Skeletal muscle cell (primary cell): ENCODE measurements around the gene RAB36.

Experiments
- DNase-seq: peaks from one replicate; pipeline ENCODE4 v3.0.0-alpha.2; 2010; ENCODE audit warnings: low read depth
- H3K4me3 ChIP-seq: 2 replicates; pipeline ENCODE4 v1.5.1; 2011; ENCODE audit warnings: low read depth, mild to moderate bottlenecking, control low read depth, low read length, moderate library complexity

RAB36 gene

GRCh38 chr22:23152238-23153114, 7.2 kb downstream of the RAB36 start:
- H3K4me3 ChIP-seq: no peak overlapping the region
- DNase-seq: no peak

- H3K4me3 ChIP-seq: no peak overlapping the region
- no peak for DNase-seq
Observed at GRCh38 chr22:23153994-23154393, 8.7 kb downstream of the RAB36 start.

- DNase-seq: no peak
- no peak overlapping the region for H3K4me3 ChIP-seq
Observed at GRCh38 chr22:23154461-23154860, 9.2 kb downstream of the RAB36 start.

- DNase-seq: no peak
- no peak overlapping the region for H3K4me3 ChIP-seq
Observed at GRCh38 chr22:23155143-23155542, 9.9 kb downstream of the RAB36 start.

GRCh38 chr22:23155831-23156230, 10.6 kb downstream of the RAB36 start:
- no peak for DNase-seq
- H3K4me3 ChIP-seq: no peak overlapping the region

- no peak overlapping the region for H3K4me3 ChIP-seq
- no peak for DNase-seq
Observed at GRCh38 chr22:23156286-23156685, 11.0 kb downstream of the RAB36 start.

GRCh38 chr22:23157560-23158515, 12.6 kb downstream of the RAB36 start:
- no peak overlapping the region for H3K4me3 ChIP-seq
- DNase-seq: no peak

- no peak overlapping the region for H3K4me3 ChIP-seq
- no peak for DNase-seq
Observed at GRCh38 chr22:23158516-23159290, 13.4 kb downstream of the RAB36 start.

GRCh38 chr22:23159291-23159630, 14.0 kb downstream of the RAB36 start:
- no peak overlapping the region for H3K4me3 ChIP-seq
- DNase-seq: no peak

- H3K4me3 ChIP-seq: no peak overlapping the region
- no peak for DNase-seq
Observed at GRCh38 chr22:23161029-23161428, 15.8 kb downstream of the RAB36 start.

GRCh38 chr22:23161574-23161973, 16.3 kb downstream of the RAB36 start:
- no peak overlapping the region for H3K4me3 ChIP-seq

GRCh38 chr22:23163665-23164064, 18.4 kb downstream of the RAB36 start:
- no peak for DNase-seq
- H3K4me3 ChIP-seq: no peak overlapping the region

More at GRCh38 chr22:23161574-23161973, 16.3 kb downstream of the RAB36 start:
- no peak for DNase-seq

GRCh38 chr22:23164091-23164490, 18.8 kb downstream of the RAB36 start:
- DNase-seq: no peak
- H3K4me3 ChIP-seq: no peak overlapping the region

GRCh38 chr22:23166042-23166831, 21.0 kb downstream of the RAB36 start:
- no peak for DNase-seq
- H3K4me3 ChIP-seq: no peak overlapping the region

GRCh38 chr22:23166841-23167616, 21.8 kb downstream of the RAB36 start:
- no peak overlapping the region for H3K4me3 ChIP-seq
- DNase-seq: no peak

- no peak for DNase-seq
- H3K4me3 ChIP-seq: no peak overlapping the region
Observed at GRCh38 chr22:23168391-23169042, 23.2 kb downstream of the RAB36 start.

- DNase-seq: no peak
- H3K4me3 ChIP-seq: no peak overlapping the region
Observed at GRCh38 chr22:23169043-23169406, 23.7 kb downstream of the RAB36 start.
